HG03558 (cell line): ENCODE data around the gene RHOB.
A peak's percentile ranks its signal among the peaks of the same experiment; 100 is the strongest.
"Not testable (repeated sequence)": the region's sequence is repeated elsewhere in the genome, so short reads cannot be mapped to it uniquely, and the experiment has no call there.

Source experiments
- ATAC-seq: cut with Tn5 transposase; IDR thresholded peaks from one replicate; pipeline ENCODE4 v1.9.1; 2021; ENCODE audit warnings: moderate number of reproducible peaks; ENCODE audit not compliant: unreplicated experiment; ENCODE audit errors: extremely low read depth

The RHOB gene

GRCh38 chr2:20446917-20447436 is at the start of gene RHOB:
RHOB (plus strand) TSS chr2:20447074; CDS start chr2:20447466, 392 bp downstream.
- ATAC-seq = peak; percentile 95

- no peak for ATAC-seq
Measured at GRCh38 chr2:20397811-20398447, 48.9 kb upstream of the RHOB start.

GRCh38 chr2:20398956-20399567 is 47.8 kb upstream of the RHOB start:
- no peak for ATAC-seq

GRCh38 chr2:20400306-20400705 is 46.6 kb upstream of the RHOB start:
- ATAC-seq = no peak

GRCh38 chr2:20400787-20401488 is 45.9 kb upstream of the RHOB start:
- no peak for ATAC-seq

- no peak for ATAC-seq
Measured at GRCh38 chr2:20401489-20401835, 45.4 kb upstream of the RHOB start.

- ATAC-seq = no peak
Measured at GRCh38 chr2:20403774-20404312, 43.0 kb upstream of the RHOB start.

- no peak for ATAC-seq
Measured at GRCh38 chr2:20404950-20405349, 41.9 kb upstream of the RHOB start.

GRCh38 chr2:20409039-20409438 is 37.8 kb upstream of the RHOB start:
- ATAC-seq = no peak

GRCh38 chr2:20410556-20411277 is 36.2 kb upstream of the RHOB start:
- ATAC-seq = no peak

GRCh38 chr2:20411361-20411894 is 35.4 kb upstream of the RHOB start:
- ATAC-seq = peak; percentile 98

- no peak for ATAC-seq
Measured at GRCh38 chr2:20414806-20415205, 32.1 kb upstream of the RHOB start.

GRCh38 chr2:20415511-20415918 is 31.4 kb upstream of the RHOB start:
- no peak for ATAC-seq

- ATAC-seq = no peak
Measured at GRCh38 chr2:20416723-20417122, 30.2 kb upstream of the RHOB start.

GRCh38 chr2:20417230-20417821 is 29.5 kb upstream of the RHOB start:
- not testable (repeated sequence) for ATAC-seq

- no peak for ATAC-seq
Measured at GRCh38 chr2:20418519-20418918, 28.4 kb upstream of the RHOB start.

GRCh38 chr2:20419007-20419576 is 27.8 kb upstream of the RHOB start:
- ATAC-seq = no peak

- ATAC-seq = no peak
Measured at GRCh38 chr2:20419752-20420151, 27.1 kb upstream of the RHOB start.

GRCh38 chr2:20421336-20421987 is 25.4 kb upstream of the RHOB start:
- ATAC-seq = no peak
